GM23338 (cell line): ENCODE measurements around the gene C1R. TPM values are rescaled to one million over a fixed set of nuclear protein-coding genes. Genes with fewer than 3 reads are reported as not detected.

Source experiments
- ATAC-seq: fragments of 200-7000 bp; cut with Tn5 transposase; 3 replicates; pipeline ENCODE4 v1.9.1; 2020
- DNase-seq: peaks from one replicate; pipeline ENCODE4 v3.0.0-alpha.2; 2015; ENCODE audit warnings: low spot score
- H2AFZ ChIP-seq: fragments of 200-600 bp; sonication (generic); 2 replicates; pipeline ENCODE4 v1.8.0; 2016; ENCODE audit warnings: antibody characterized with exemption, mild to moderate bottlenecking, moderate library complexity
- H3F3A ChIP-seq: fragments of 200-600 bp; sonication (generic); replicated peaks from 2 replicates; pipeline ENCODE4 v1.8.0; 2017; ENCODE audit warnings: antibody characterized with exemption, mixed run types, low read depth
- H3K27ac ChIP-seq: fragments of 200-600 bp; sonication (generic); 2 replicates; pipeline ENCODE4 v1.6.1; 2016; ENCODE audit warnings: low read depth
- H3K27me3 ChIP-seq: fragments of 200-600 bp; sonication (generic); 2 replicates; pipeline ENCODE4 v1.8.0; 2016; ENCODE audit warnings: mild to moderate bottlenecking, mixed run types, moderate library complexity; ENCODE audit not compliant: insufficient read depth
- H3K36me3 ChIP-seq: fragments of 200-600 bp; sonication (generic); 2 replicates; pipeline ENCODE4 v1.8.0; 2016; ENCODE audit warnings: mild to moderate bottlenecking; ENCODE audit not compliant: insufficient read depth
- H3K4me1 ChIP-seq: fragments of 200-600 bp; sonication (generic); 2 replicates; pipeline ENCODE4 v1.8.0; 2016; ENCODE audit warnings: mild to moderate bottlenecking, moderate library complexity; ENCODE audit not compliant: insufficient read depth
- H3K4me2 ChIP-seq: fragments of 200-600 bp; sonication (generic); 2 replicates; pipeline ENCODE4 v1.7.1; 2017; ENCODE audit warnings: mixed run types
- H3K4me3 ChIP-seq: fragments of 200-600 bp; sonication (generic); 2 replicates; pipeline ENCODE4 v1.6.1; 2016; ENCODE audit warnings: mixed run types
- H3K79me2 ChIP-seq: fragments of 200-600 bp; sonication (generic); replicated peaks from 2 replicates; pipeline ENCODE4 v1.8.0; 2017; ENCODE audit warnings: mild to moderate bottlenecking; ENCODE audit not compliant: insufficient read depth
- H3K9me2 ChIP-seq: fragments of 200-600 bp; sonication (generic); 2 replicates; pipeline ENCODE4 v1.8.0; 2017; ENCODE audit not compliant: insufficient read depth
- H4K20me1 ChIP-seq: fragments of 200-600 bp; sonication (generic); replicated peaks from 2 replicates; pipeline ENCODE4 v1.8.0; 2017; ENCODE audit warnings: mild to moderate bottlenecking; ENCODE audit not compliant: insufficient read depth
- H3K27ac Mint-ChIP-seq: 2 replicates; pipeline ENCODE4 v1.8.0; 2020; ENCODE audit warnings: inconsistent platforms, mild to moderate bottlenecking, moderate library complexity, mixed read lengths
- H3K27me3 Mint-ChIP-seq: 3 replicates; pipeline ENCODE4 v1.8.0; 2022; ENCODE audit warnings: low read depth, mild to moderate bottlenecking, moderate library complexity, mixed read lengths, inconsistent platforms; ENCODE audit not compliant: insufficient read depth, poor library complexity
- H3K36me3 Mint-ChIP-seq: 3 replicates; pipeline ENCODE4 v1.8.0; 2021; ENCODE audit warnings: low read depth, mild to moderate bottlenecking, inconsistent platforms, moderate library complexity, mixed read lengths
- H3K4me1 Mint-ChIP-seq: 3 replicates; pipeline ENCODE4 v1.8.0; 2020; ENCODE audit warnings: mild to moderate bottlenecking, inconsistent platforms, mixed read lengths
- H3K4me3 Mint-ChIP-seq: 3 replicates; pipeline ENCODE4 v1.8.0; 2021; ENCODE audit warnings: moderate library complexity, mild to moderate bottlenecking, inconsistent platforms, mixed read lengths
- H3K9me3 Mint-ChIP-seq: 3 replicates; pipeline ENCODE4 v1.8.0; 2020; ENCODE audit warnings: moderate library complexity, mild to moderate bottlenecking, inconsistent platforms, mixed read lengths
- CTCF ChIP-seq, 2 experiments: fragments of 200-600 bp in 1 of 2; sonication (generic) in 1 of 2; conservative IDR thresholded peaks; 2 replicates each; pipeline versions ENCODE4 v1.5.1 to v1.6.1; 2016 to 2017; ENCODE audit warnings: antibody characterized with exemption in 2 of 2, low read depth in 2 of 2, mild to moderate bottlenecking in 2 of 2, moderate library complexity in 1 of 2
- EZH2 ChIP-seq: fragments of 200-600 bp; sonication (generic); IDR thresholded peaks from one replicate; pipeline ENCODE4 v1.8.0; 2017; ENCODE audit warnings: antibody characterized with exemption, mild to moderate bottlenecking, low read depth; ENCODE audit not compliant: unreplicated experiment
- ZNF114 ChIP-seq: fragments of 250-450 bp; sonication (Bioruptor Pico); IDR thresholded peaks from 2 replicates; pipeline ENCODE4 v1.5.0; 2020; ENCODE audit warnings: mild to moderate bottlenecking, moderate library complexity
- ZNF462 ChIP-seq: fragments of 250-450 bp; sonication (Bioruptor Pico); IDR thresholded peaks from 2 replicates; pipeline ENCODE4 v1.5.0; 2020; ENCODE audit warnings: mild to moderate bottlenecking, moderate library complexity
- polyA plus RNA-seq: library from polyadenylated mRNA; unstranded; fragments of >200 nt; fragmentation: Nextera tagmentation; extraction: Ambion mirVana; gene quantifications from 2 replicates; pipeline ENCODE4 v1.2.1, GENCODE V29; 2016
- total RNA-seq: library from RNA; depleted of rRNA; stranded (reverse); fragments of >200 nt; shearing (Covaris generic); gene quantifications from 2 replicates; pipeline ENCODE4 v1.2.3, GENCODE V29; 2014

Gene C1R
- total and polyA plus RNA-seq, 2 experiments from 2014 or later: 6.4 to 8.8 TPM

DNA sequence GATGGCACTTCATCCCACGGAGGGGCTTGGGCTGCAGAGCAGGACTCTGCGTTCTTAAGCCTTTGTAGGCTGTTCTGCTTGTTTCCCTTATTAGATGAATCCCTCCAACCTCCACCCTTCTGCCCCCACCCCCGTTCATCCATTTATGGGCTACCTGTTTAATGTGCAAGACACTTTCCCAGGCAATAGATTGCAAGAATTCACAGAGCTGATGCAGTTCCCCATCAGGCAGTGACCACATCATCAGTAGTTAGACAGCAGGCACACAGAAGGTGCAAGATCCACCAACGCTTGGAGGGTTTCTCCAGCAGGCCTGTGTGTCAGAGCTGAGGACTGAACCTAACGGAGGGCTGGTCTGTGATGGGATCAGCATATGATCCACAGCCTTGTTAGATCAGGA, 1.2 kb upstream of the C1R start:
- Mint-ChIP-seq H3K4me1 (peaks cover 32% of the 10 kb centered on the region), H3K36me3 (peaks cover 10% of the 10 kb centered on the region), H3K9me3 (no peaks in the 10 kb centered on the region), H3K4me3 (no peak overlapping the region), H3K27me3 (peaks cover 18% of the 10 kb centered on the region), H3K27ac (no peak overlapping the region)
- ATAC-seq (no peak), DNase-seq (no peak)
- Histone ChIP-seq H3K27me3 (no peaks in the 10 kb centered on the region), H3K4me3 (no peak overlapping the region), H3K36me3 (no peaks in the 10 kb centered on the region), H3F3A (no peaks in the 10 kb centered on the region), H4K20me1 (no peaks in the 10 kb centered on the region), H2AFZ (no peak overlapping the region), H3K4me1 (peaks cover 20% of the 10 kb centered on the region), H3K9me2 (0 out of 2 replicates have a peak, but pooled peaks cover 3% of the 10 kb centered on the region), H3K4me2 (no peak overlapping the region), H3K79me2 (no peaks in the 10 kb centered on the region), H3K27ac (no peak overlapping the region)
- TF ChIP-seq ZNF114 (CRISPR knock-in tag) (no peak), EZH2 (no peak), CTCF (conservative IDR thresholded peaks at IDR 0.05; ENCODE audit: low read depth in 2 of 2) (no peak), ZNF462 (CRISPR knock-in tag) (no peak)
